Activated CD4-positive, alpha-beta T cell treated with anti-CD3 and anti-CD28 coated beads for 4 hours (primary cell): ENCODE data around the gene UNKL.

Experiments
- DNase-seq, 2 donors: peaks; one replicate each; pipeline ENCODE4 v3.0.0-alpha.2; 2020

The UNKL gene

DNA sequence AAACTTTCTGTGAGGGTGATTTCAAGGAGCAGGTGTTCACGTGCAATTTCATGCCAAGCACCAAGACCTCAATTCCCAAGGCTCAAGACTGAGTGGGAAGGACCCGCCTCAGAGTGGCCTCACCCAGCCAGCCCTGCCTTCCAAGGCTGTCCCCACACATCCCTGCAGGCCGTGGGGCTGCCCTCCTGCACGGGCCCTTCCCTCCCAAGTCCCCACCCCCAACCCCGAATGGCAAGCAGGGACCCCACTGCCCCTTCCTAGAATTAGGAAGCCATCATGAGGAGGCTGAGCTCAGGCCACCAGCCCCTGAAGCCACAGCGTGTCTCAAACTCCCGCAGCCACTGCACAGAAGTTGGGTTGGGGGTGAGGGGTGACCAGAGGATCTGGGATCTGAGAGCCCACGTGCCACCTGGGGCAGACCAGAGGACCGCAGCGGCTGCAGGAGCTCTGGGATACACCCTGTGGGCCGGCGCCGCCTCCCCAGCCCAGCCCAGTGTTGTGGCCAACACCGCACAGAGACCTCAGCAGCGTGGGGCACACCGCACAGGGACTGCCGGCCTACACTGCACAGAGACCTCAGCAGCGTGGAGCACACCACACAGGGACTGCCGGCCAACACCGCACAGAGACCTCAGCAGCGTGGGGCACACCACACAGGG is 42.1 kb downstream of the UNKL start:
- DNase-seq: no peak

DNA sequence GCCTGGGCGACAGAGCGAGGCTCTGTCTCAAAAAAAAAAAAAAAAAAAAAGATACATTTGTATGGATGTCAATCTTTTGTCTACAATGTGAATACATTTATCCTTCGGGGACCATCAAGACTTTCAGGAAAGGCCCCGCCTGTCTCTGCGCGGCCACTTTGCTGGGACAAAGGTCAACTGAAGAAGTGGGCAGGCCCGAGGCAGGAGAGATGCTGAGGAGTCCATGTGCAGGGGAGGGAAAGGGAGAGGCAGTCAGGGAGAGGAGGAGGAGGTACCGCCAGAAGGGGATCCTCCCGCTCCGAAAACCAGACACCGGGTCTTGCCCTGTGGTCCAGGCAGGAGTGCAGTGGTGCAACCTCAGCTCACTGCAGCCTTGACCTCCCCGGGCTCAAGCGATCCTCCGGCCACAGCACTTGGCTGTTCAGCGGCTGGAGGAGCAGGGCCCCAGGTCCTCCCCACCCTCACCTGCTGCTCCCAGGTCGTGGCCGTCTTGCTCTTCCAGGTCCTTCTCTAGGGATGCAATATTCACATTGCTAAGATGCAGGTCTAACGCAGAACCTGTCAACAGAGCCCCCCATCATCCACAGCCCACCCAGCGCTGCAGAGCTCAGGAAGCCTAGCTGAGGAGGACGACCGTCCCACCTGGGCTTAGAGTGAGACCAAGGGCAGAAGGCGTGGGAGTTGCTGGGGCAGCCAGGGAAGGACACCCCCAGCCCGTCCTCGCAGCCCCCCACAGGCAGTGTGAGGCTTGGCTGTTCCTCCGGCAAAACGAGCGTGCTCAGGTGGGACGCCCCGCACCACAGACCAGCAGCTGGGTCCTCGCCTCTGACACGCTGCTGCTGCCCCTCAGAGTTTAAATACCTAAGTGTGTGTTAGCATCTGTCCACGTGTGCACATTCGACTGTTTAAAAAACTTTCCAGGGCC is 43.2 kb downstream of the UNKL start:
- no peak for DNase-seq

DNA sequence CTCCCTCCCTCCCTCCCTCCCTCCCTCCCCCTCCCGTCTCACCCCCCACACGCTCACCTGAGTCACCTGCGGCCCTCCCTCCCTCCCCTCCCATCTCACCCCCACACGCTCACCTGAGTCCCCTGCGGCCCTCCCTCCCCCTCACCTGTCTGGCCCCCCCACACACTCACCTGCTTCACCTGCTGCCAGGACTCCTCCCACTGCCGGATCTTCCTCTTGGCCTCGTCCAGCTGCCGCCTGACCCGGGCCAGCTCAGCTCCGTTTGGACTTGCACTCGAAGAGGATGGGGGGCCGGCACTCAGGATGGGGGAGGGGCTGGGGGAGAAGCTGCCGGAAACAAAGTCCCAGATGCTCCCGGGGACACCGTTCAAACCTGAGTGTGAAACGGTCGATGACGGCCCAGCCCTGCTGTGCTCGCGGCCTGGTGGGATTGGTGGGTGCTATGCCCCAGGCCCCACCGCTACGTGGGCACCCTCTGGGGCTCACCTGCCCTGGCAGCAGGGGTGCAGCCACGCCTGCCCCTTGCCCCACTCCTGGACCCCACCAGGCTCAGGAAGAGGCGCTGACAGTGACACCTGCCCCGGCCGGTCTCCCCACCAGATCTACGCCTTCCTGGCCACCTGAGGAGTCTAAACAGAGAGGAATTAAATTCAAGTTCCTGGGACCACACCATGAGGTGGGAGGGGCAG is 46.9 kb downstream of the UNKL start:
- DNase-seq: no peak

DNA sequence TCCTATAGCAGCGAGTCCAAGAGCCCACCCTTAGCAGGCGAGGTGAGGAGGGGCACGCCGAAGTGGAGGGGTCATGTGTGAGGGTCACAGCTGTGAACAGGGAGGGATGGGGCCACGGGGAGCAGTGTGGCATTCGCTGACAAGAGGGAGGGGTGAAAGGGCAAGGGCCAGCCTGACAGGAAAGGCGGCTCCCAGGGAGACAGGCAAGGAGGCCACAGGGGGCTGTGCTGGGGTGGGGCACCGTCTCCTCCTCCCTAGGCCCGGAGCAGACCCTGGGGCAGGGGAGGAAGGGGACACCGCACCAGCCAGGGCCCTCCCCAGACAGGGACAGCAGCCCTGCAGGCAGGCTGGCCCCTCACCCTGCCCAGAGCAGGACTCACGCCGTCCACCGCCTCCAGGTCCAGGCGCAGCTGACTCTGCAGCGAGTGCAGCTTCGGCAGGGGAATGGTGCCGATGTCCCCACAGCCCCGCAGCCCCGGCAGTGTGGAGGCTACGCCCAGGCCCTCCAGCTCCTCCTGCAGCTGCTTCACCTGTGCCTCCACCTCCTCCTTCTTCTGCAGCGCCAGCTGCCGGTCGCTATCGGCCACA is 47.7 kb downstream of the UNKL start:
- no peak for DNase-seq

DNA sequence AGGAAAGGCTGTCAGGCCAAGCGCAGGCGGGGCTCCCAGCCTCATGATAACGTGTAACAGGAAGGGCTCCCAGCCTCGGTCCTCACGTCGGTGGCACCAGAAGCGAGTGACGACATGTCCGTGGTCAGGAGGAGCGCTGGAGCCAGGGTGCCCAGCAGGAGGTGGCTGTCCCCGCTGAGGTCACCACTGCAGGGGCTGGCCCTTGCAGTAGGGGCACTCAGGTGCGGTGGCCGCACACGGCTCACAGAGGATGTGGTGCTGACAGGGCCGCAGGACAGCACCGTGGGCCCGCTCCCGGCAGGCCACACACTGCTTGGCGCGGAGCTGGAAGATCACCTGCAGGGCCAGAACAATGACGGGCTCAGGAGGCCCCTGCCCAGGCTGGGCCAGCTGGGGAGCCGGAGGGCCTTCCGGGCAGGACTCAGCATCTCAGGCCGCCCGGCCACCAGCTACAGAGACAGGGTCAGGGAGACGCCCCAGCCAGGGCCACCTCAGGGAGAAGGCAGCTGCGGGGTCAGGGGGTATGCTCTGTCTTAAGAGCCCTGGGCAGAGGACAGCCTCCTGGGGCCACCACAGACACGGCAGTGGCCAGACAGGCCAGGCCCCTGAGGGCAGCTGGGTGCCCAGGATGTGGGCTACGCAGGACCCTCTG is 48.3 kb downstream of the UNKL start:
- no peak for DNase-seq

DNA sequence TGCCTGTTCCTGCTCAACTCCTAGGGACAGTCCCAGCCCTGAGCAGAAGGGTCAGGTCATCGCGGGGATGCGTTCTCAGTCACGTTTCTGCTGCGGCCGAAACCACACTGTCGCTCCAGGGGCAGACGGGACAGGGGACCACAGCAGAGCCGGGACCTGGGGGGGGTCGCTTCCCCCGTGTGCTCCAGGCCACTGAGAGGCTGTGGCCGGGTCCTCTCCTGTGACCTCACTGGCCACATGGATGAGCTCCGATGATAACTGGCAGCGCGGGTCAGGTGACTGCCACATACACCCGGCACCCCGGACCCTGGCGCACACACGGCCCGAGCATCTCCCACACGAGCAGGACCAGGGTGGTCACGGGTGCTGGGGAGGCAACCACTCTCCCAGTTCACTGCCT is 50.0 kb downstream of the UNKL start:
- no peak for DNase-seq

DNA sequence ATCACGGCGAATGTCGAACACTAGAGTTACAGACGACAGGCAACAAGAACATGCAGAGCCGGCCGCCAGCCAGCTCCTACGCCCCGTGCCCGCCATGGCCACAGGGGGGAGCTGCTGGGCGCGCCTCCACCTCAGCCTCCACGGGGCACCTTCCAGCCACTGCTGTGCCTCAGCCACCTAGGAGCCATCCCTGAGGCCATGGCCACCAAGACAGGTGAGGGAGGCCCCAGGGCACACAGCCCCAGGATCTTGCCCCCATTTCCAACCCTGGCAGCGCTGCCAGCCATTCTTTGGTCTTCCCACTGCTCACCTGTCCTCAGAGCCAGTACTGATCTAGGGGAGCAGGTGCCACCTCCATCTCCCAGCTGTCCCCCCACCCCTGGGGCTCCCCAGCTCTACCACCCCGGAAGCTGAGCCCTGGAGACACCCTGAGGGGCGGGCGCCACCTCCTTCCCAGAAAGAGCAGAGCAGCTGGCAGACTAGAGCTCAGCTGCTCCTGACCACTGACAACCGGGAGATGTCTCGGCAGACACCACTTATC is 50.9 kb downstream of the UNKL start:
- peak; percentile 67 to 69 for DNase-seq

DNA sequence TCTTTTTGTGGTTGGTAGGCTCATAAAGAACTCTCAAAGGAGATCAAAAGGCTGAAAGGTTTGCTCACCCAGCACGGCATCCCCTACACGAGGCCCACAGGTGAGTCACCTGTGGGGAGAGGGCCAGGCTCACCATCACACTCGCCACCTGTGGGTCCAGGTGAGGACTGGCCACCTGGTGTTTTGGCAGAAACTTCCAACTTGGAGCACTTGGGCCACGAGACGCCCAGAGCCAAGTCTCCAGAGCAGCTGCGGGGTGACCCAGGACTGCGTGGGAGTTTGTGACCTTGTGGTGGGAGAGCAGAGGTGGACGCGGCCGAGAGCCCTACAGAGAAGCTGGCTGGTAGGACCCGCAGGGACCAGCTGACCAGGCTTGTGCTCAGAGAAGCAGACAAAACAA is 51.7 kb downstream of the UNKL start:
- no peak for DNase-seq

DNA sequence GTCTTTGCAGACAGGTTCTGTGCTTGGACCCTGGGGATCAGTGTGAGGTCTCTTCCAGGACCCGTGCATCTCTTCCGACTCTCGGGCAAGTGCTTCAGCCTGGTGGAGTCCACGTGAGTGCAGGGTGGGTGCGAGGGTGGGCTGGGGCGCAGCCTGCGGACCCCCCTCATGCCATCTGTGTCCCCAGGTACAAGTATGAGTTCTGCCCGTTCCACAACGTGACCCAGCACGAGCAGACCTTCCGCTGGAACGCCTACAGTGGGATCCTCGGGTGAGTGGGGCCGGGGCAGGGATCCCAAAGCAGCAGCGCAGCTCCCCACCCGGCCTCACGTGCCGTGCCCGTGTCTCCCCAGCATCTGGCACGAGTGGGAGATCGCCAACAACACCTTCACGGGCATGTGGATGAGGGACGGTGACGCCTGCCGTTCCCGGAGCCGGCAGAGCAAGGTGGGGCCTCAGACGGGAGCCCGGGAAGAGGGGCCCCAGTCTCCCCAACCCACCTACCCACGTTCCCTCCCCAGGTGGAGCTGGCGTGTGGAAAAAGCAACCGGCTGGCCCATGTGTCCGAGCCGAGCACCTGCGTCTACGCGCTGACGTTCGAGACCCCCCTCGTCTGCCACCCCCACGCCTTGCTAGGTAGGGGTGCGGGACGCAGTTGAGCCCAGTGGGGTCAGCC is 52.7 kb downstream of the UNKL start:
- DNase-seq: no peak

DNA sequence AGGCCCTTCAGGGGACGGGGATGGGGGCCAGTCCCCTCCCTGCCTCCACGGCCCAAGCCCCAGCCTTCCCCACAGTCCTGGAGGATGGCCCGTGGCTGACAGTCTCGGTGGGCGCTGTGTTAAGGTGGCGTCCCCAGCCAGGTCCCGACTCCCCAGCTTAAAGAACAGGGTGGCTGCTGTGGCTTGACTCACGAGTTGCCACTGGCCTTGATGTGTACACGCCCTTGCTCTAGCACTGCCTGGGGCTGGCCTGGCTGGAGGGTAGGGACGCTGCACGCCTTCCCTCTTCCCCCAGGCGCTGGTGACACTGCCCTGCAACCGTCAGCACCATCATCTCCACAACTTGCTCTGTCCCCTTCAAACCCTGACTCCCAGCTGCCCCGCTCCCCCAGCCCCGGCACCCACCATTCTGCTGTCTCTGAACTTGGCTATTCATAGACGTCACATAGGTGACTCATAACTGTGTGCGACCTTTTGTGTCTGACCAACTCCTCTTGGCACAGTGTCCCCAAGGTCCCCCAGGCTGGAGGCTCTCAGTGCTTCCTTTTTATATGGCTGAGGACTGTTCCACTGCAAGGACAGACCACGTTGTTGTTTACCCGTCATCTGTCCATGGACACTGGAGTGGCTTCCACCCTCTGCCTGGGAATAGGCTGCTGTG is 56.5 kb downstream of the UNKL start:
- no peak for DNase-seq

DNA sequence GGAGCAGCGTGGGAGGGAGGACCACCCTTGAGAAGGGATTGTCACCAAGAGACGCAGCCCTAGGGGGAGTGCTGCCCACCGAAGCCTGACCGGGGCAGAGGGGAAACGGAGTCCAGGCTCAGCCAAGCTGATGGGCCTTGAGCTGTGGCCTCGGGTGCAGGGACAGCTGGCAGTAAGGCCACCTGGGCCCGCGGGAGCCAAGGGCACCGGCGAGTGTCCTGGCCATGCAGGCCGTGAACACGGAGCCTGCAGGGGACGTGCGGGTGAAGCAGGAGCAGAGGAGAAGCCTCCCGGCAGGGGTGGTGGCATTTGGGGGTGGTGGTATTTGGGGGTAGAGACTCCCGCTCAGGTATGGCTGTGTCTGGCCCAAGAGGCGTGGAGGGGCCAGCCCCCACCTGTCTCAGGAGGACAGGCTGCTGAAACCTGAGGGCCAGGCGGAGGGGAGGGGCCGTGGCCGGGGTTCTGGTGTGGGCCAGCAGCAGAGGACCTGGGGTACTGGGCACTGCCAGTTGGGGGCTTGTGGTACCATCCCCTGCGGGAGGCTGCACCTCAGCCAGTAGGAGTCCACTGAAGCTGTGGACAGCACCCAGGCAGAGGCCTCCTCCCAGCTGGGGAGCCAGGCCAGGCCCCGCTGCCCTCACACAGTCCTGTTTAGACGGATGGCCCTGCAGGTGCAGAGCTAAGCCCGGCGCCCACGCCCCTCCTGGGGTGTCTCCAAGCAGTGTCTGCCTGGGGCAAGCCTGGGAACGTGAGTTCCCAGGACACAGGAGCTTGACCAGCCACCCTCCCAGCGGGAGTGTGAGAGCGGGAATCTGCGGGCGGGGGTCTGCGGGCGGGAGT is 58.2 kb downstream of the UNKL start:
- no peak for DNase-seq

DNA sequence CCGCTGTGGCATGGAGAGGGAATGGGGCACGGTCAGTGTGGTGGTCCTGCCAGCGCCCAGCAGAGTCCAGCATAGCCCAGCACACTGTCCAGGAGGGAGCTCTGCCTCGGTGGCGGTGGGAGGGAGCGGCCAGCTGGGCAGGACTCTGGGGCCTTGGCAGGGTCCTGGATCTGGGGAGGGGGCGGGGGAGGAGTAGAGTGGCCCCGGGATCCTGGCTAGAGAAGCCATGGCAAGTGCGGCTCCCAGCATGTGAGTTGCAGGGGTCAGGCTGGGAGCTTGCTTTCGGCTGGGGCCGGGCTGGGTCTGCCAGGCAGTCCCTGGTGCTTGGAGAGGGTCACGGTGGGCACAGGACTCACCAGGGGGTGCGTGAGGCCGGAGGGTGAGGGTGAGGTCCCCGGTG is 58.9 kb downstream of the UNKL start:
- DNase-seq: no peak

DNA sequence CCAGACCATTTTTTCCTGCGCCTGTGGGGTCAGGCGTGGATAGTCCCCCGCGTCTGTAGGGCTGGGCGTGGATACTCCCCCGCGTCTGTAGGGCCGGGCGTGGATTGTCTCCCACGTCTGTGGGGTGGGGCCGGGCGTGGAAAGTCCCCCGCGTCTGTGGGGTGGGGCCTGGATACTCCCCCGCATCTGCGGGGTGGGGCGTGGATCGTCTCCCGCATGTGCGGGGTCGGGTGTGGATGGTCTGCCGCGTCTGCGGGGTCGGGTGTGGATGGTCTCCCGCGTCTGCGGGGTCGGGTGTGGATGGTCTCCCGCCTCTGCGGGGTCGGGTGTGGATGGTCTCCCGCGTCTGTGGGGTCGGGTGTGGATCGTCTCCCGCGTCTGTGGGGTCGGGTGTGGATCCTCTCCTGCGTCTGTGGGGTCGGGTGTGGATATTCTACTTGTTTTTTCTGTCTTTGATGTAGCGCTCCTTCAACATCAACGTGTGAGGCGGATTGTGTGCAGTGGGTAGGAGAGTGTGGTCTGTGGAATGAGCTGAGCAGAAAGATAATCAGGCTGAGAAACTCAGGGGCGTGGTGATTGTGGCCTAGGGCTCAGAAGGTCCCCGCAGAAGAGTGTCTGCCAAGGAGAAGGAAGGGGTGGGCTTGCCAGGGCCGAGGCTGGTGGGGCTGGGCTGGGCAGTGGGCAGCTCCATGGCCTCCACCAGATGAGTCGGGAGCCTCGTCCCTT is 59.5 kb downstream of the UNKL start:
- DNase-seq: no peak

DNA sequence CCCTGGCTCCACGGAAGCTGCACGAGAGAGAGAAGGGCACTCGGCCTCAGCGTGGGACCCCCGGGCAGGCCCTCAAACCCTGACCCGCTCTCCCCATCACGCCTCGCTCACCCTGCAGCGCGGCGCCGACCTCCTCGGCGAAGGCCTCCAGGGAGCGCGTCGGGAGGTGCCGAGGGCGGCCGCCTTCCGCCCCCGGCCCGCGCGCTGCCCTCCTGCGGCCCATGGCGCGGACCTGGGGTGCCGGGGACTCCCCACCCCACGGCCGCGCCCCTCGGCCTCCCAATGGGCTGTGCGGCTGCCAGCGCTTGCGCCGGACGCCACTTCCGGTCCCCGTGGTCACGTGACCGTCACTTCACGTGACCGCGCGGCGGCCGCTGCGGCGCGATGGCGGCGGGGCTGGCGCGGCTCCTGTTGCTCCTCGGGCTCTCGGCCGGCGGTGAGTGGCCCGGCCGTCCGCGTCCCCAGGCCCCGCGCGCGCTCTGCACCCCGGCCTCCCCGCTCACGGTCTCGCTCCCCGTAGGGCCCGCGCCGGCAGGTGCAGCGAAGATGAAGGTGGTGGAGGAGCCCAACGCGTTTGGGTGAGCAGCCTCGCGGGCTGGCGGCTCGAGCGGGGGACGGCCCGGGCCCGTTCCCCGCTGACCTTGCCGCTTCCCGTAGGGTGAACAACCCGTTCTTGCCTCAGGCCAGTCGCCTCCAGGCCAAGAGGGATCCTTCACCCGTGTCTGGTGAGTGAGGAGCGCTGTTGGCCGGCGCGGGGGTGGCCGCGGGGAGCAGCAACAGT is 62.7 kb downstream of the UNKL start, which contains the start of the genes GNPTG and TSR3:
Gene GNPTG (plus strand): TSS at position 350 of the 781 bp plus-strand sequence. CDS start 35 bp downstream, at position 385.
Gene TSR3 (minus strand): TSS at position 297 of the 781 bp plus-strand sequence. CDS start 74 bp downstream, at position 223.
- DNase-seq: peak; percentile 77 to 81

DNA sequence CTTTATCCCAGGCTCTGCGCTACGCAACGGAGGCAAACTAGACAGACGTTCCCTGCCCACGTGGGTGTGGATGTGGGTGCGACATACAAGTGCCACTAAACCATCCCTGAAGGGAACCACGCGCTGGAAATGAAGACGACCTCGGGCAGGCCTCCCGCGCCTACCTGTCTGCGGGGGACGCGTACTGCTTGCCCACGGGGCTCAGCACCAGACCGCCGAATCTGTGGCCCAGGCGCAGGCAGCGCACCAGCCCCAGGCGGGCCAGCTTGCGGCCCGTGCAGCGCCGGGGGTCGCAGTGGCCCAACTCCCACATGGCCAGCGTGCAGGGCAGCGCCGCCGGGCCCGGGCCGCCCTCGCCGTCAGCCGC is 63.3 kb downstream of the UNKL start:
- DNase-seq: peak in 1 of 2 donors; percentile 34

DNA sequence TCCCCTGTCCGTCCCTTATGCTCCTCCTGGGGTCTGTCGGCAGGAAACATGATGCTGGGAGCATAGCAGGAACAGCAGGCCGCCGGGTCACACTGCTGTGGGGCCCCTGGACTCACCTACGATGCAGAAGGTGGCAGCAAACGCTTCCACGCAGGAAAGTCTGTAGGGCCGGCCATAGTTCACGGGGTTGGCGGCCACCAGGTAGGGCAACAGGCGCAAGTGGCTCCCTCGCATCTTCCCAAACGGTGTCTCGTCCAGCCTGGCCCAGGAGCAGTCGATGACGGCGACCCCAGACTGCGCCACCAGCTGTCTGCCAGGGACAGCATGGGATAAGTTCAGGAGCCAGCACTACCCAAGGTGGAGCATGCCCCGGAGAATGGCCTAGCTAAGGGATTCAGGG is 63.8 kb downstream of the UNKL start:
- no peak for DNase-seq

DNA sequence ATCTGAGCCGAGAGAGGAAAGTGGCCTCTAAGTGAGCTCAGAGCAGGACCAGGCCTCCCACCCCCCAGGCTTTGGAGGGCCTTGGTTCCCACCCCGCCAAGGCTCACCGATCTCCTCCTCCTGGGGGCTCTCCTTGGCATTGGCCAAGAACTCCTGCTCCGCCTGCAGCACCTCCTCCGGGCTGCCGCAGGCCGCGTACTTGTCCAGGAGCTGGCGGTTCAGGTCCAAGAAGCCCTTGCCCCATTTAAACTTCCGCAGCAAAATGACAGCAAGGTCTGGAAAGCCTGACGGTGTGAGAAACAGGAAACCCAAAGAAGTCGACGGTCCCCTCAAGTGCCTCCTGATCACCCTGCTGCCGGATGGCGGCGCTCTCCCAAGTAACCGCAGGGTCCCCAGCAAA is 64.6 kb downstream of the UNKL start:
- DNase-seq: no peak

DNA sequence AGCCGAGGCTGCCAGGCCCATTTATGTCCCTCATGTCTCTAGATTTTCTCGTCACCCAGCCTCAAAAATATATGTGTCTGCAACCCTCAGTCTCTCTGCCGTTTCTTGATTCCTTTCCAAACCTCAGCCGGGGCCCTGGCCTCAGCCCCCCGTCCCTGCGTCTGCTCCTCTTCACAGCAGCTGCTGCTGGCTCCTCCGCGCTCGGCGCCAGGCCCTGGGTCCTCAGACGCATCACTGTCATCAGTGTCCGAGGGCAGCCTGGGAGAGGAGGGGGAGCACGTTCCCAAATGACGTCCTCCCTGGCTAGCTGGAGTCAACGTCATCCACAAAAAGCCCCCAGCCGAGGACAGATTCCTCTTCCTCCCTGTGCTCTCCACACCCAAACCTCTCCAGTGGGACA is 65.2 kb downstream of the UNKL start:
- DNase-seq: no peak

DNA sequence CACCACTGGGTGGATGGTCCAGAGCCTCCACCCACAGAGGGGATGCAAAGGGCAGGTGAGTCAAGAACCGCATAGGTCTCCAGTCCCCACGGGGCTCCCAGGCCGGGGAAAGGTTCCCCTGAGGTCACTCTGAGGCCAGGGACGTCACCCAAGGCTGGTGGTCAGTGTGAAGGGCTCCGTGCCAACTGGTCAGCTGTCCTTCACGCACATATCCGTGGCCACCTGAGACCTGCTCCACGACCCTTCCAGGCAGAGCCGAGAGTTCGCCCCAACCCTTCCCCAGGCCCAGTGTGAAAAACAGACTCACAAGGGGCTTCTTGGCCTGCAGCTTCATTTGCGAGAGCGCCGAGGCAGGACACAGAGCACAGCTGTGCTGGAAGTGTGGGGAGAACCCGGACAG is 65.6 kb downstream of the UNKL start:
- DNase-seq: no peak
